Transverse colon (tissue), 4 donors: ENCODE data around the gene BSPH1. TPM values are rescaled to one million over a fixed set of nuclear protein-coding genes. Genes with fewer than 3 reads are reported as not detected.
"Not testable (repeated sequence)": the region's sequence is repeated elsewhere in the genome, so short reads cannot be mapped to it uniquely, and the experiment has no call there.

Experiments used
- DNase-seq: peaks from one replicate; pipeline ENCODE4 v3.0.0-alpha.2; 2019
- H3K27ac ChIP-seq, 4 donors: fragments of 200-600 bp; sonication (generic); 2 replicates each; pipeline ENCODE4 v1.5.1; 2016 to 2018; ENCODE audit warnings: inconsistent platforms in 4 of 4
- H3K27me3 ChIP-seq: fragments of 200-600 bp; sonication (generic); 2 replicates; pipeline ENCODE4 v1.5.1; 2017; ENCODE audit warnings: inconsistent platforms
- H3K36me3 ChIP-seq, 4 donors: fragments of 200-600 bp; sonication (generic); 2 replicates each; pipeline ENCODE4 v1.5.1; 2017 to 2019; ENCODE audit warnings: inconsistent platforms in 4 of 4
- H3K4me1 ChIP-seq, 4 donors: fragments of 200-600 bp; sonication (generic); 2 replicates each; pipeline ENCODE4 v1.5.1; 2017 to 2020; ENCODE audit warnings: inconsistent platforms in 4 of 4
- H3K4me3 ChIP-seq, 4 donors: fragments of 200-600 bp; sonication (generic); 1 replicate in 1 of 4; 2 replicates in 3 of 4; pipeline versions ENCODE4 v1.5.1 to v1.6.1; 2017 to 2019; ENCODE audit warnings: inconsistent platforms in 4 of 4
- H3K9me3 ChIP-seq, 2 donors: fragments of 200-600 bp; sonication (generic); 2 replicates each; pipeline ENCODE4 v1.5.1; 2017 to 2019; ENCODE audit warnings: inconsistent platforms in 2 of 2
- CTCF ChIP-seq, 5 experiments: fragments of 200-600 bp in 3 of 5; fragments of 450-650 bp in 2 of 5; sonication (generic) in 3 of 5; IDR thresholded peaks; 1 replicate in 2 of 5; 2 replicates in 3 of 5; pipeline ENCODE4 v1.5.1; 2016 to 2017; ENCODE audit warnings: antibody characterized with exemption in 5 of 5, inconsistent platforms in 3 of 5, mild to moderate bottlenecking in 2 of 5, moderate library complexity in 1 of 5
- EP300 ChIP-seq: sonication (generic); formaldehyde crosslinking; IDR thresholded peaks from one replicate; pipeline ENCODE4 v1.6.1; 2017; ENCODE audit warnings: antibody characterized with exemption, low read depth
- POLR2A ChIP-seq: fragments of 450-650 bp; IDR thresholded peaks from one replicate; pipeline ENCODE4 v1.6.1; 2016; ENCODE audit warnings: antibody characterized with exemption, mild to moderate bottlenecking, moderate library complexity
- POLR2AphosphoS5 ChIP-seq, 3 donors: sonication (generic); formaldehyde crosslinking; IDR thresholded peaks; one replicate each; pipeline ENCODE4 v1.6.1; 2016; ENCODE audit warnings: antibody characterized with exemption in 3 of 3
- WGBS, 2 donors: methylation state at CpG; one replicate each; pipeline ENCODE4 v1.1.5; 2018; ENCODE audit warnings: low coverage in 1 of 2; 5-methylcytosine and 5-hydroxymethylcytosine counted together
- in situ Hi-C, 4 donors: fragments of 200-750 bp; cut with MboI; loops; one replicate each; pipeline versions ENCODE4 v1.15.0 to v1.15.1; 2017; ENCODE audit warnings: low sequenced_read_pairs in 3 of 4, low pct_ligation_motif_present in 1 of 4, low pct_unique_long_range_greater_than_20kb in 1 of 4
- intact Hi-C: fragments of 100-400 bp; cut with DNase I; formaldehyde crosslinking; loops from one replicate; pipeline ENCODE4 v1.15.1; 2023; ENCODE audit warnings: low total_unique reads
- total RNA-seq, 4 donors: library from RNA; depleted of rRNA; stranded (reverse); fragments of >200 nt; gene quantifications; one replicate each; pipeline ENCODE4 v1.1.0, GENCODE V29; 2016

The BSPH1 gene
- total RNA-seq, 4 donors from 2014 or later = not detected

GRCh38 chr19:47991191-47991808 lies 670 bp downstream of the BSPH1 start:
- Histone ChIP-seq H3K27me3 (peaks cover 22% of the 10 kb centered on the region), H3K27ac (no peak overlapping the region), H3K36me3 (no peaks in the 10 kb centered on the region), H3K4me1 (no peaks in the 10 kb centered on the region), H3K9me3 (no peaks in the 10 kb centered on the region), H3K4me3 (no peak overlapping the region)
- in situ Hi-C loops (no loop called here), intact Hi-C loops (no loop called here)
- 0 to 39% methylated on average over 1 to 10 of the region's 10 CpGs for WGBS, 2 donors
- no peak for TF ChIP-seq CTCF (IDR thresholded peaks at IDR 0.05)
- TF ChIP-seq POLR2A = no peak
- TF ChIP-seq POLR2AphosphoS5 (IDR thresholded peaks at IDR 0.05) = no peak
- no peak for TF ChIP-seq EP300
- no peak for DNase-seq

GRCh38 chr19:47973529-47973928 lies 18.4 kb downstream of the BSPH1 start:
- DNase-seq = no peak
- Histone ChIP-seq H3K4me1 (no peaks in the 10 kb centered on the region), H3K36me3 (no peaks in the 10 kb centered on the region), H3K27ac (no peak overlapping the region), H3K27me3 (no peaks in the 10 kb centered on the region), H3K9me3 (no peaks in the 10 kb centered on the region), H3K4me3 (no peak overlapping the region)
- WGBS, 2 donors = 85 to 93% methylated on average over 6 of the region's 6 CpGs
- TF ChIP-seq CTCF (IDR thresholded peaks at IDR 0.05) (no peak), POLR2AphosphoS5 (IDR thresholded peaks at IDR 0.05) (no peak), POLR2A (no peak), EP300 (no peak)
- in situ Hi-C loops (loop anchor here in 3 of 4 donors (25.0 kb wide), 3 partner anchors 114 to 314 kb away; partner anchors contain the start of genes LIG1 (in 1 of the 3) and ZSWIM9 (in 1 of the 3)), intact Hi-C loops (no loop called here)

GRCh38 chr19:47955936-47956335 lies 36.0 kb downstream of the BSPH1 start:
- in situ Hi-C loops = loop anchor here in 3 of 4 donors (25.0 kb wide), 3 partner anchors 131 to 331 kb away; partner anchors contain the start of genes LIG1 (in 1 of the 3) and ZSWIM9 (in 1 of the 3)
- H3K27ac ChIP-seq, H3K9me3 ChIP-seq, H3K4me3 ChIP-seq, H3K4me1 ChIP-seq, H3K36me3 ChIP-seq, intact Hi-C loops: not testable (repeated sequence)
- DNase-seq = peak; percentile 17
- WGBS, 2 donors = 76 to 80% methylated on average over 5 to 8 of the region's 11 CpGs
- peaks cover 20% of the 10 kb centered on the region for H3K27me3 ChIP-seq

- H3K36me3 ChIP-seq, H3K27me3 ChIP-seq, H3K4me1 ChIP-seq, H3K9me3 ChIP-seq, H3K27ac ChIP-seq, intact Hi-C loops, DNase-seq, H3K4me3 ChIP-seq: not testable (repeated sequence)
- peak in 2 of 5 experiments; percentile 6 to 15 for TF ChIP-seq CTCF (IDR thresholded peaks at IDR 0.05)
- in situ Hi-C loops = loop anchor here in 3 of 4 donors (25.0 kb wide), 3 partner anchors 135 to 335 kb away; partner anchors contain the start of genes LIG1 (in 1 of the 3) and ZSWIM9 (in 1 of the 3)
- WGBS, 2 donors = 35% methylated on average over 4 of the region's 21 CpGs; no CpG with 5 or more reads in 1 of the 2 donors
Observed at GRCh38 chr19:47952132-47952531, 39.8 kb downstream of the BSPH1 start.
